Aorta (tissue), 5 donors: Measurements from ENCODE around the gene DPF3. TPM values are rescaled to one million over a fixed set of nuclear protein-coding genes. Genes with fewer than 3 reads are reported as not detected.

ENCODE experiments used
- ATAC-seq: fragments of 200-7000 bp; cut with Tn5 transposase; one replicate; pipeline ENCODE4 v1.9.1; 2022; ENCODE audit warnings: moderate library complexity; ENCODE audit not compliant: low FRiP score
- DNase-seq, 2 donors: peaks; one replicate each; pipeline ENCODE4 v3.0.0-alpha.2; 2020
- H3K27ac ChIP-seq, 2 donors: one replicate each; pipeline ENCODE4 v1.5.1; 2013; ENCODE audit warnings: low read length in 2 of 2, mild to moderate bottlenecking in 2 of 2, moderate library complexity in 2 of 2, control low read depth in 1 of 2, inconsistent platforms in 1 of 2, low read depth in 1 of 2
- H3K27me3 ChIP-seq, 2 donors: one replicate each; pipeline ENCODE4 v1.6.1; 2013; ENCODE audit warnings: control low read depth in 1 of 2, low read length in 1 of 2, mild to moderate bottlenecking in 1 of 2, moderate library complexity in 1 of 2; ENCODE audit not compliant: insufficient read depth in 2 of 2, control insufficient read depth in 1 of 2
- H3K36me3 ChIP-seq, 2 donors: one replicate each; pipeline ENCODE4 v1.6.1; 2013; ENCODE audit warnings: control low read depth in 1 of 2, low read length in 1 of 2, mild to moderate bottlenecking in 1 of 2; ENCODE audit not compliant: insufficient read depth in 2 of 2, control insufficient read depth in 1 of 2
- H3K4me1 ChIP-seq, 2 donors: one replicate each; pipeline ENCODE4 v1.6.1; 2013; ENCODE audit warnings: low read length in 2 of 2, control low read depth in 1 of 2, mild to moderate bottlenecking in 1 of 2, moderate library complexity in 1 of 2; ENCODE audit not compliant: insufficient read depth in 2 of 2, control insufficient read depth in 1 of 2
- H3K4me3 ChIP-seq, 2 donors: one replicate each; pipeline ENCODE4 v1.5.1; 2013; ENCODE audit warnings: low read length in 2 of 2, control low read depth in 1 of 2, mild to moderate bottlenecking in 1 of 2
- H3K9me3 ChIP-seq: one replicate; pipeline ENCODE4 v1.6.1; 2013; ENCODE audit warnings: mild to moderate bottlenecking, low read length; ENCODE audit not compliant: control insufficient read depth
- WGBS, 2 donors: extraction: QIAGEN DNeasy Blood & Tissue Kit; methylation state at CpG; one replicate each; pipeline ENCODE4 v1.1.7; 2013; 5-methylcytosine and 5-hydroxymethylcytosine counted together
- intact Hi-C, 2 donors: fragments of 100-400 bp; cut with DNase I; formaldehyde crosslinking; loops; one replicate each; pipeline versions ENCODE4 v1.14.2 to v1.15.0; 2022
- polyA plus RNA-seq, 2 donors: library from polyadenylated mRNA; stranded (reverse); fragments of 200-250 nt; gene quantifications; one replicate each; pipeline ENCODE4 v1.2.3, GENCODE V29; 2013
- total RNA-seq, 2 donors: library from RNA; stranded (reverse); fragmentation: NEBNext Ultra II Directional; extraction: Animal tissue kit (Norgen Biotek cat#: 25700); gene quantifications; one replicate each; pipeline ENCODE4 v1.2.1, GENCODE V29; 2021
- donor health status: healthy with polysubstance abuse.
- donor health status: Bipolar disorder and iron deficiency.
- donor health status: DM: no; HTN: no; CAD: no.
- donor health status: DM: no; HTN: no; CAD: no.
- donor health status: DM: yes; HTN: yes; CAD: no.

The DPF3 gene
- total and polyA plus RNA-seq, 4 donors = 0.15 to 2.2 (median 0.70) TPM

- DNase-seq = no peak
- intact Hi-C loops = no loop called here
- WGBS, 2 donors = 75 to 82% methylated on average over 12 of the region's 12 CpGs
- no peaks in the 10 kb centered on the region for H3K4me1 ChIP-seq
- H3K9me3 ChIP-seq = no peaks in the 10 kb centered on the region
- no peak for ATAC-seq
- H3K27me3 ChIP-seq = no peaks in the 10 kb centered on the region
- H3K36me3 ChIP-seq = no peaks in the 10 kb centered on the region
- no peak overlapping the region for H3K4me3 ChIP-seq
- no peak overlapping the region for H3K27ac ChIP-seq
Measured at GRCh38 chr14:72607386-72608130, 286.3 kb downstream of the DPF3 start.

DNA sequence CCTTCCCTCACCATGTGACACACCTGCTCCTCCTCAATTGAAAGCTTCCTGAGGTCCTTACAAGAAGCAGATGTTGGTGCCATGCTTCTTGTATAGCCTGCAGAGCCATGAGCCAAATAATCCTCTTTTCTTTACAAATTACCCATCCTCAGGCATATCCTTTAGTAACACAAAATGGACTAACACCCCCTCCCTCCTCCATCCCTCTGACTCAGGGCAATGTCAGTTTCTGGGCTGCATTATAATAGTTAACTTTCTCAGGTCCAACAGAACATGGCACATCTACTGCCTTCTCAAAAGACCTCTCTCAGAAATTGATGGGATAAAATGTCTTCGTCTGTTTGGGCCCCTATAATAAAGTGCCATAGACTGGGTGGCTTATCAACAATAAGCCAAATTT, 287.0 kb downstream of the DPF3 start:
- Histone ChIP-seq H3K4me3 (no peak overlapping the region), H3K4me1 (no peaks in the 10 kb centered on the region), H3K27me3 (no peaks in the 10 kb centered on the region), H3K9me3 (no peaks in the 10 kb centered on the region), H3K36me3 (no peaks in the 10 kb centered on the region), H3K27ac (no peak overlapping the region)
- 89 to 95% methylated on average over 1 of the region's 1 CpG for WGBS, 2 donors
- ATAC-seq = no peak
- no peak for DNase-seq
- intact Hi-C loops = no loop called here

DNA sequence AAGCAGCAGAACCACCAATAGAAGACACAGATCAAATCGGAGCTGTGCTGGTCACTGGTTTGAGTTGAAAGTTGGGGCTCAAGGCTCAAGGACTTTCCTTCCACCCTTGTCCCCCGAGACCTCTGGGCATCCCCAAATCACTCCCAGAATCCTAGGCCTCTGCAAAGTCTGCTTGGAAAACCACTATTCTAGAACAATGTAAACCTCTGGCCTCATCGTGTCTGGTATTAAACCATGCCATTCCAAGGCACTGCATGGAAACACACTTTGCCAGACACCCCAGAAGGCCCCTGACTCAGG, 288.0 kb downstream of the DPF3 start:
- Histone ChIP-seq H3K36me3 (no peaks in the 10 kb centered on the region), H3K4me1 (no peaks in the 10 kb centered on the region), H3K27ac (no peak overlapping the region), H3K9me3 (no peaks in the 10 kb centered on the region), H3K4me3 (no peak overlapping the region), H3K27me3 (no peaks in the 10 kb centered on the region)
- ATAC-seq = no peak
- DNase-seq = no peak
- WGBS, 2 donors = 94 to 96% methylated on average over 3 of the region's 3 CpGs
- intact Hi-C loops = no loop called here

DNA sequence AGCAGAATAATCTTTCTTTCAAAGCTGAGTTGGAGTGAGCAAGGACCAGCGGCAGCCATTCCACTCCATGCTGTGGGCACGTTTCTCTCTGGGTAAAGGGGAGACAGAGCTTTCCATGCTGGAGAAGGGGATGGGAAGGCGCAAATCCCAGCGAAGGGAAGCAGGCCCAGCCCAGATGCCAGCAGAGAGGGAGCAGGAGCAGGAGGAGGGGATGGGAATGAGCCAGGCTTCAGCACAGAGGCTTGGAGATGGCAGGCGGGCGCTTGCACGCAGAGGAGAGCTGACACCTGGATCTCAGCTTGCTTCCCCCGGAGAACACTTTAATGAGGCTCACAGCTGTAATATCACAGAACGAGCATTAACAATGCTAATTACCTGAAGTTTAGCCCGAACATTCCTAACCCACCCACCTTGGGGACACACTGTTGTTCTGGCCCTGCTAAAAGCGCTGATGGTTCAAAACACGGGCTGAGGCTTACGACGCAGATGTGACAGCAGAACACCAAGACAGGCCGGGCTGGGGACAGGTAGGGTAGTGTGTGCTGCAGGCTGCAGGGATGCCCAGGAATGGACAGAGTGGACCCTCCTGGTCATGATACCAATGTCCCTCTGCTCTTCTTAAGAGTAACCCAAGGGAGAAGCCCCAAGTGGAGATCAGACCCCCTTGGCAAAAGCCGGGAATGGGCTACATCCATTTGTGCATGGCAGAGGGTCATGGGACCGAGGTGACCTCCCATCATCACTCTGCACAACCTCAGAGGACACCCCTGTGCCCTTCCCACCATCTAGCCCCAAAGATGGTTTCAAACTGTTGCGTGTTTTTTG, 288.6 kb downstream of the DPF3 start:
- no peak overlapping the region for H3K4me3 ChIP-seq
- DNase-seq = no peak
- no peak overlapping the region for H3K27ac ChIP-seq
- ATAC-seq = no peak
- H3K4me1 ChIP-seq = no peaks in the 10 kb centered on the region
- no peaks in the 10 kb centered on the region for H3K36me3 ChIP-seq
- WGBS, 2 donors = 87 to 88% methylated on average over 18 of the region's 18 CpGs
- intact Hi-C loops = no loop called here
- H3K27me3 ChIP-seq = no peaks in the 10 kb centered on the region
- no peaks in the 10 kb centered on the region for H3K9me3 ChIP-seq

- no peaks in the 10 kb centered on the region for H3K9me3 ChIP-seq
- no peaks in the 10 kb centered on the region for H3K4me1 ChIP-seq
- no peak overlapping the region for H3K27ac ChIP-seq
- H3K4me3 ChIP-seq = no peak overlapping the region
- WGBS, 2 donors = 86 to 91% methylated on average over 3 of the region's 3 CpGs
- ATAC-seq (no peak), DNase-seq (no peak)
- no peaks in the 10 kb centered on the region for H3K36me3 ChIP-seq
- intact Hi-C loops = no loop called here
- H3K27me3 ChIP-seq = no peaks in the 10 kb centered on the region
Measured at GRCh38 chr14:72604133-72604532, 289.8 kb downstream of the DPF3 start.

DNA sequence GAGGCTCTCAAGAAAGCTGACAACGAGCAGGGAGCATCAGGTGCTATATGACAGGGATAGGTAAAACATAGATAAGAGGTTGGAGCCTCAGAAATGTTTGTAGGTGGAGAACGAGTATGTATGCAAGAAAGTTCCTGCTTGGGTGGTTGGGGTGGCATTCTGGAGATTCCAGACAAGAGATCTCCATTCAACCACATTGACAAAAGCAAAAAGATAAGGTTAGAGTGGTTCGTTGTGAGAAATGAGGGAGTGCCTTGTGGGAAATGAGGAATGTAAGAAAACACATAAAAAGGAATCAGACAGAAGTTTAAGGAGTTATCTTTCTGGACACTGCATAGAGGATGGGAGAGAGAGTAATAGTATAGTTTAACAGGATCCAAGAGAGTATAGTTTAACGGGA, 290.3 kb downstream of the DPF3 start:
- Histone ChIP-seq H3K27ac (no peak overlapping the region), H3K9me3 (no peaks in the 10 kb centered on the region), H3K27me3 (no peaks in the 10 kb centered on the region), H3K36me3 (no peaks in the 10 kb centered on the region), H3K4me3 (no peak overlapping the region), H3K4me1 (no peaks in the 10 kb centered on the region)
- WGBS, 2 donors = 61 to 72% methylated on average over 4 of the region's 4 CpGs
- DNase-seq = no peak
- no peak for ATAC-seq
- intact Hi-C loops = no loop called here

DNA sequence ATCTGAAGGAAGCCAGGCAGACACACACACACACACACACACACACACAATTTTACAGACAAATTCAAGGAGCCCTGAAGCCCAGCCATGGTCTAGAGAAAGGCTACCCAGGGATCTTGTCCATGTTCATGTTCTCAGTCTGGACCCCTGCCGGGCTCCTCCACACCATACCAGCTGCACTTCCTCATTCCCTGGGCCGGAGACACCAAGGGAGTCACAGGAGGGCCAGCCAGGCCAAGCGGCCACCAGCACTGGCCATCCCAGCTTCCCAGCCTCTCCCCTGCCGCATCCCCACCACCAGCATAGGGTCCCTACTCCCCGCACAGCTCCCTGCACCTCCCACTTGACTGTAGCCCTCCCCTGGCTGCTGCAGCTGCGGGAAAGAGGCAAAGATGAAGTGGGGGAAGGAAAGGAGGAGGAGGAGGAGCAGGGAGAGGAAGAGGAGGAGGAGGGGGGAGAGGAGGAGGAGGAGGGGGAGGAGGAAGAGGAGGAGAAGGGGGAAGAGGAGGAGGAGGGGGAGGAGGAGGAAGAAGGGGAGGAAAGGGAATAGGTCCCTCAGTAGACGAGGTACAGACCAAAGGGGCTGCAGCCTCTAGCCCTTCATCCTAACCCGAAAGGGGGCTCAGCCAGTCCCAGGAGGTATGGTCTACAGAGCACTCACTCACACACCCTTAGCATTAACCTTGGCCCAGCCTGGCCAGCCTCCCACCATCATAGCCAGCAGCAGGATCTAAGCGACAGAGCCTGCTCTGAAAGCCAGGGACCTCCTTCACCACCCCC, 293.2 kb downstream of the DPF3 start:
- WGBS, 2 donors = 68 to 81% methylated on average over 9 of the region's 9 CpGs
- DNase-seq (no peak), ATAC-seq (no peak)
- H3K27ac ChIP-seq = no peak overlapping the region
- no peaks in the 10 kb centered on the region for H3K27me3 ChIP-seq
- no peak overlapping the region for H3K4me3 ChIP-seq
- H3K4me1 ChIP-seq = no peaks in the 10 kb centered on the region
- no peaks in the 10 kb centered on the region for H3K9me3 ChIP-seq
- H3K36me3 ChIP-seq = no peaks in the 10 kb centered on the region
- intact Hi-C loops = no loop called here

DNA sequence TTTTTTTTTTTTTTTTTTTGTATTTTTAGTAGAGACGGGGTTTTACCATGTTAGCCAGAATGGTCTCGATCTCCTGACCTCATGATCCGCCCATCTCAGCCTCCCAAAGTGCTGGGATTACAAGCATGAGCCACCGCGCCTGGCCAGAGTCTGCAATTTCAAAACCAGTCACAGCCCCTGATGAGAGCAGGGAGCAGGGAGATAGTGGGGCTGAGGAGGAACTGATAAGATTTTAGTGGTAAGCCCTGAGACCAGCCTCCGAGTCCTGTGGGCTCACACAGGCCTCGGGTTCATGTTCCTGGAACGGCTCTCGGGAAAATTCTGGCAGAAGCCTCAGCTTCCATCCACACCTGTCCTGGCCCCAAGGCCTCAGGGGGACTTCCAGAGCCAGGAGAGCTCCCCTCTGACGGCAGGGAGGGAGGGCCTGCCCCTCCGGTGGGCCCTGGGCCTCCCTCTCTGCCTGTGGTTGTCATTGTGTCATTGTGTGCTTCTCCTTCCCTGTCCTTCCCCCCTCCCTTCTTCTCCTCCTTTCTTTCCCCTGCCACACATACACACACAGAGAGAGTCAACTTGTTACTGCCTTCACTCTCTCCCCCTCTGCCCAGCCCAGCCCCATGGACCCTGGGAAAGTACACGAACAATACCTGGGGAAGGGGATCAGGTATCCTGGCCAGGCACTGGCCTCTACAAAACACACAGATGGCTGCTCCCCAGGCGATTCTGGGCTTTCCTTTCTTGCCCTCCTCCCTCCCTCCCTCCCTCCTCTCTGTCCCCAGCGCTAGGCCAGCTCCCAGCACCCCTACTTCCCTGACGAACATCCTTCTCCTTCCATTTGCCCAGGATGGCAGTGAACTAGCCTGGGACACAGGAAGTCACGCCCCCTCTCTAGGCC, 294.1 kb downstream of the DPF3 start:
- H3K27ac ChIP-seq = no peak overlapping the region
- H3K27me3 ChIP-seq = no peaks in the 10 kb centered on the region
- intact Hi-C loops = no loop called here
- DNase-seq (no peak), ATAC-seq (peak; percentile 49)
- no peaks in the 10 kb centered on the region for H3K36me3 ChIP-seq
- 83 to 84% methylated on average over 15 to 16 of the region's 16 CpGs for WGBS, 2 donors
- H3K4me1 ChIP-seq = no peaks in the 10 kb centered on the region
- no peak overlapping the region for H3K4me3 ChIP-seq
- H3K9me3 ChIP-seq = no peaks in the 10 kb centered on the region
